Measurements from ENCODE around the gene ZCCHC18. TPM values are rescaled to one million over a fixed set of nuclear protein-coding genes. Genes with fewer than 3 reads are reported as not detected.

The ZCCHC18 gene
- total RNA-seq (2022; extraction: Qiagen RNA extraction) = 0.02 to 0.30 TPM (median 0.18 TPM) in 4 of 5 replicates, not detected in the other

GRCh38 chrX:104112326-104112951 lies at the start of gene ZCCHC18:
Gene ZCCHC18, plus strand, starts transcription at chrX:104112523. Its CDS starts 1,589 bp downstream, at chrX:104114112.

GRCh38 chrX:104075778-104076445 lies 36.4 kb upstream of the ZCCHC18 start, which contains the start of gene TMSB15C:
Gene TMSB15C, minus strand, starts transcription at chrX:104076236.

GRCh38 chrX:104156630-104157529 lies 44.6 kb downstream of the ZCCHC18 start, which contains the start of gene SLC25A53:
Gene SLC25A53, minus strand, starts transcription at chrX:104157009. Its CDS starts 51,752 bp downstream, at chrX:104105257.

Other genes starting within 250 kb of the ZCCHC18 start
- gene TMSB15B, start 149.9 kb upstream of the ZCCHC18 start, total RNA-seq (2022; extraction: Qiagen RNA extraction) = 4.0 to 6.6 TPM (median 4.4 TPM) in 5 replicates
- not detected in 5 replicates for gene H2BW1, start 98.8 kb upstream of the ZCCHC18 start, total RNA-seq (2022; extraction: Qiagen RNA extraction)
- not detected in 5 replicates for gene H2BW2, start 72.6 kb upstream of the ZCCHC18 start, total RNA-seq (2022; extraction: Qiagen RNA extraction)
- gene TMSB15C, start 36.3 kb upstream of the ZCCHC18 start, total RNA-seq (2022; extraction: Qiagen RNA extraction) = 0.04 to 0.22 TPM (median 0.13 TPM) in 5 replicates
- gene SLC25A53, start 44.5 kb downstream of the ZCCHC18 start, total RNA-seq (2022; extraction: Qiagen RNA extraction) = 3.8 to 4.6 TPM (median 4.1 TPM) in 5 replicates
- 14.3 to 21.7 TPM (median 19.4 TPM) in 5 replicates for gene FAM199X, start 53.9 kb downstream of the ZCCHC18 start, total RNA-seq (2022; extraction: Qiagen RNA extraction)
- 0.06 to 0.19 TPM (median 0.07 TPM) in 4 of 5 replicates, not detected in the other for gene ESX1, start 142.4 kb downstream of the ZCCHC18 start, total RNA-seq (2022; extraction: Qiagen RNA extraction)

Measured in A549 treated with dexamethasone at 1 μM for 4 hours (cell line).